Measurements from ENCODE around the gene BPGM. TPM values are rescaled to one million over a fixed set of nuclear protein-coding genes. Genes with fewer than 3 reads are reported as not detected.

BPGM gene
- total and polyA plus RNA-seq, 2 experiments from 2014 or later: 25.0 to 25.7 TPM

GRCh38 chr7:134625550-134625949 is 21.1 kb upstream of the BPGM start:
- no peak overlapping the region for H3K27ac ChIP-seq
- H3K9me3 ChIP-seq (ENCODE audit: low read depth): no peaks in the 10 kb centered on the region
- H3K79me2 ChIP-seq: no peaks in the 10 kb centered on the region
- H4K20me1 ChIP-seq (ENCODE audit: insufficient read depth, poor library complexity, severe bottlenecking): no peaks in the 10 kb centered on the region
- DNase-seq (ENCODE audit: low spot score): no peak
- H2AFZ ChIP-seq: no peak overlapping the region
- H3K36me3 ChIP-seq (replicated peaks; ENCODE audit: insufficient read depth, low read depth): no peaks in the 10 kb centered on the region
- TF ChIP-seq EZH2 (IDR thresholded peaks at IDR 0.05; ENCODE audit: borderline replicate concordance): no peak
- no peak for TF ChIP-seq CTCF (IDR thresholded peaks at IDR 0.05; ENCODE audit: poor library complexity)
- TF ChIP-seq EZH2phosphoT487 (IDR thresholded peaks at IDR 0.05; ENCODE audit: low read depth, severe bottlenecking, unreplicated experiment): no peak
- no peak overlapping the region for H3K4me2 ChIP-seq
- H3K4me3 ChIP-seq: no peak overlapping the region
- H3K27me3 ChIP-seq: peaks cover 23% of the 10 kb centered on the region
- WGBS (ENCODE audit: low lambda C conversion rate, missing lambda C conversion rate): 75% methylated on average over 3 of the region's 3 CpGs
- H3K9me2 ChIP-seq (replicated peaks; ENCODE audit: insufficient read depth): no peaks in the 10 kb centered on the region
- H3K4me1 ChIP-seq (ENCODE audit: insufficient read depth): no peaks in the 10 kb centered on the region

- Histone ChIP-seq H2AFZ (no peak overlapping the region), H3K79me2 (no peaks in the 10 kb centered on the region), H3K27me3 (peaks cover 23% of the 10 kb centered on the region), H4K20me1 (ENCODE audit: insufficient read depth, poor library complexity, severe bottlenecking) (no peaks in the 10 kb centered on the region), H3K4me2 (no peak overlapping the region), H3K9me3 (ENCODE audit: low read depth) (no peaks in the 10 kb centered on the region), H3K36me3 (replicated peaks; ENCODE audit: insufficient read depth, low read depth) (no peaks in the 10 kb centered on the region), H3K9me2 (replicated peaks; ENCODE audit: insufficient read depth) (no peaks in the 10 kb centered on the region), H3K4me3 (no peak overlapping the region), H3K4me1 (ENCODE audit: insufficient read depth) (no peaks in the 10 kb centered on the region), H3K27ac (no peak overlapping the region)
- WGBS (ENCODE audit: low lambda C conversion rate, missing lambda C conversion rate): 97% methylated on average over 2 of the region's 2 CpGs
- no peak for DNase-seq (ENCODE audit: low spot score)
- TF ChIP-seq CTCF (IDR thresholded peaks at IDR 0.05; ENCODE audit: poor library complexity): no peak
- no peak for TF ChIP-seq EZH2phosphoT487 (IDR thresholded peaks at IDR 0.05; ENCODE audit: low read depth, severe bottlenecking, unreplicated experiment)
- TF ChIP-seq EZH2 (IDR thresholded peaks at IDR 0.05; ENCODE audit: borderline replicate concordance): no peak
Observed at GRCh38 chr7:134627109-134627774, 19.4 kb upstream of the BPGM start.

- H2AFZ ChIP-seq: no peak overlapping the region
- H3K4me1 ChIP-seq (ENCODE audit: insufficient read depth): no peaks in the 10 kb centered on the region
- no peaks in the 10 kb centered on the region for H3K79me2 ChIP-seq
- H4K20me1 ChIP-seq (ENCODE audit: insufficient read depth, poor library complexity, severe bottlenecking): no peaks in the 10 kb centered on the region
- no peaks in the 10 kb centered on the region for H3K36me3 ChIP-seq (replicated peaks; ENCODE audit: insufficient read depth, low read depth)
- H3K9me2 ChIP-seq (replicated peaks; ENCODE audit: insufficient read depth): no peaks in the 10 kb centered on the region
- TF ChIP-seq EZH2 (IDR thresholded peaks at IDR 0.05; ENCODE audit: borderline replicate concordance): no peak
- no peak for TF ChIP-seq EZH2phosphoT487 (IDR thresholded peaks at IDR 0.05; ENCODE audit: low read depth, severe bottlenecking, unreplicated experiment)
- no peak for TF ChIP-seq CTCF (IDR thresholded peaks at IDR 0.05; ENCODE audit: poor library complexity)
- H3K27me3 ChIP-seq: peaks cover 23% of the 10 kb centered on the region
- 0% methylated on average over 1 of the region's 1 CpG for WGBS (ENCODE audit: low lambda C conversion rate, missing lambda C conversion rate)
- H3K9me3 ChIP-seq (ENCODE audit: low read depth): no peaks in the 10 kb centered on the region
- H3K27ac ChIP-seq: no peak overlapping the region
- no peak for DNase-seq (ENCODE audit: low spot score)
- H3K4me3 ChIP-seq: no peak overlapping the region
- H3K4me2 ChIP-seq: no peak overlapping the region
Observed at GRCh38 chr7:134627775-134628153, 18.9 kb upstream of the BPGM start.

Measured in hepatocyte (in vitro differentiated cells).